ENCODE data around the gene SH3GL1.

Gene SH3GL1

GRCh38 chr19:4396949-4397783, 3.2 kb downstream of the SH3GL1 start:
- DNase-seq: no peak

GRCh38 chr19:4393947-4394590, 6.3 kb downstream of the SH3GL1 start:
- DNase-seq: no peak

GRCh38 chr19:4391701-4392483, 8.5 kb downstream of the SH3GL1 start:
- no peak for DNase-seq

GRCh38 chr19:4391306-4391693, 9.0 kb downstream of the SH3GL1 start:
- no peak for DNase-seq

GRCh38 chr19:4390567-4391305, 9.6 kb downstream of the SH3GL1 start:
- no peak for DNase-seq

- no peak for DNase-seq
Measured at GRCh38 chr19:4390017-4390566, 10.3 kb downstream of the SH3GL1 start.

- no peak for DNase-seq
Measured at GRCh38 chr19:4389511-4390016, 10.8 kb downstream of the SH3GL1 start.

- no peak for DNase-seq
Measured at GRCh38 chr19:4389064-4389375, 11.3 kb downstream of the SH3GL1 start.

- no peak for DNase-seq
Measured at GRCh38 chr19:4388337-4389063, 11.8 kb downstream of the SH3GL1 start.

GRCh38 chr19:4386041-4386782, 14.1 kb downstream of the SH3GL1 start:
- no peak for DNase-seq

- DNase-seq: no peak
Measured at GRCh38 chr19:4385291-4386040, 14.9 kb downstream of the SH3GL1 start.

GRCh38 chr19:4380254-4380727, 20.1 kb downstream of the SH3GL1 start:
- DNase-seq: no peak

GRCh38 chr19:4379383-4380253, 20.7 kb downstream of the SH3GL1 start:
- DNase-seq: no peak

- no peak for DNase-seq
Measured at GRCh38 chr19:4378886-4379285, 21.5 kb downstream of the SH3GL1 start.

GRCh38 chr19:4376991-4377781, 23.2 kb downstream of the SH3GL1 start:
- no peak for DNase-seq

GRCh38 chr19:4376671-4376990, 23.7 kb downstream of the SH3GL1 start:
- no peak for DNase-seq

- DNase-seq: no peak
Measured at GRCh38 chr19:4376028-4376670, 24.2 kb downstream of the SH3GL1 start.

Measured in GOT3 (cell line).